Fibroblast of skin of right biceps (primary cell): ENCODE data around the gene DBH.

Source experiments
- DNase-seq: peaks from one replicate; pipeline ENCODE4 v3.0.0-alpha.2; 2013

Gene DBH

DNA sequence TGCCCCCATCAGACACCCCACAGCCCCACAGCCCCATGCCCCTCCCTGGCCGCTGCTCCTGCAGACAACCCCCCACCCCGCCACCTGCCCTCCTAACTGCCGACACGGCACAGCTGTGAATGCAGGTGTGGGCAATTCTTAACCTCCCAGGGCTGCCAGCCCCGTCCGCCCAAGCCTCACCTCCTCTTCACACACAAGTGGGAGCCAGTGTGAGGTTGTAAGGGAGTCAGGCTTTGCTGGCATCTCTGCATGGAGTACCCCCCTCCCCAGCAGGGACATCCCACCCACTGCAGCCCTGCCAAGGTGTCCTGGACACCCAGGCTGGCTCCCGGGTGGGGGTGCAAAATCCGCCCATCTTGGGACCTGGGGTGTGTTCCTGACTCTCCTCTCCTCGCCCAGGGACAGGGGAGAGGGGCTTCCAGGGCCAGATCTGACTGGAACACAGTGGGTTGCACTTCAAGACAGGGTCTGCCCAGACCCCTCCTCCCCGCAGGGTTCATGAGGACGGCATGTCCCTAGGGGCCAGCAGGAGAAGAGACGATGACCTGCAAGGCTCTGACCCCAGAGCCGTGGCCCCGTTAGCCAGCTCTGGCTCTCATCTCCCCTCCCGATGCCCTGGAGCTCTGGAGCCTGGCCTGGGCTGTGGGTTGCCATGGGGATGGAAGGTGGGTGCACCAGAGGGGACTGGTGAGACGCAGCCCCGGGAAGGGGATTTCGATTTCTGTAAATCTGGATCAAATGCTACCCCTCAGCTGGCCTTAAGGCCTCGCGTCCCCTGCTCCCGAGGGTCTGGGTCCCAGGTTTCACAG is 67.6 kb downstream of the DBH start:
- no peak for DNase-seq

DNA sequence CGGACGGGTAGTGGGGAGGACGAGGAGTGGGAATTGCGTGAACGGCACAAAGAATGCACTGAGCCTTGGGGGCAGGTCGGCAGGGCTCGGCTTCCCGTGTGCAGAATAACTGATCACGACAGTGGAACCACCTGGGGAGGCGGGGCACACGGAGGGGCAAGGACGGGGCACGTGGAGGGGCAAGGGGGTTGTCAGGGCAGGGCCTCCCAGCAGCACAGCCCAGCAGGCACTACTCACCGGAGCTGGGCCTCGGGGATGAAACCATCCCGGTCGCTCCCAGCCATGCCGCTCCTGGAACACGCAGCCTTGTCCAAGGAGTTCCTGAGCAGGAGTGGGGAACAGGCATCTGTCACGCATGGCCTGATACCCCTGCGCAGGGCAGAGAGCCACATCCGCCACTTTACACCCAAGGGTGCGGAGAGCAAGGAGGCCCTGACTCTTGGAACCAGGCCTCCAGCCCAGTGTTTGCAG is 68.6 kb downstream of the DBH start:
- no peak for DNase-seq

DNA sequence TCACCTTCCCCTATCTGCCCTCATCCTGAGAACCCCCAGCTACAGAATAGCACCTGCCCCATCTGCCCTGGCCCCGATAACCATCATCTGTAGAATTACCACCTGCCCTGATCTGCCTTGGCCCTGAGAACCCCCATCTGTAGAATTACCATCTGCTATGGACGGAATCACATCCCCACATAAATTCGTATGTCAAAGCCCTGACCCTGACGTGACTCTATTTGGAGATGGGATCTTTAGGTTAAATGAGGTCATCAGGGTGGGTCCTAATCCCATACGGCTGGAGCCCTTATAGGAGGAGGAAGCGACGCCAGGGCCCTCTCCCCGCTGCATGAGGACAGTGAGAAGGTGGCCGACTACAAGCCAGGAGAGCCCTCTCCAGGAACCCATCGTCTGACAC is 69.4 kb downstream of the DBH start:
- DNase-seq, result no peak

DNA sequence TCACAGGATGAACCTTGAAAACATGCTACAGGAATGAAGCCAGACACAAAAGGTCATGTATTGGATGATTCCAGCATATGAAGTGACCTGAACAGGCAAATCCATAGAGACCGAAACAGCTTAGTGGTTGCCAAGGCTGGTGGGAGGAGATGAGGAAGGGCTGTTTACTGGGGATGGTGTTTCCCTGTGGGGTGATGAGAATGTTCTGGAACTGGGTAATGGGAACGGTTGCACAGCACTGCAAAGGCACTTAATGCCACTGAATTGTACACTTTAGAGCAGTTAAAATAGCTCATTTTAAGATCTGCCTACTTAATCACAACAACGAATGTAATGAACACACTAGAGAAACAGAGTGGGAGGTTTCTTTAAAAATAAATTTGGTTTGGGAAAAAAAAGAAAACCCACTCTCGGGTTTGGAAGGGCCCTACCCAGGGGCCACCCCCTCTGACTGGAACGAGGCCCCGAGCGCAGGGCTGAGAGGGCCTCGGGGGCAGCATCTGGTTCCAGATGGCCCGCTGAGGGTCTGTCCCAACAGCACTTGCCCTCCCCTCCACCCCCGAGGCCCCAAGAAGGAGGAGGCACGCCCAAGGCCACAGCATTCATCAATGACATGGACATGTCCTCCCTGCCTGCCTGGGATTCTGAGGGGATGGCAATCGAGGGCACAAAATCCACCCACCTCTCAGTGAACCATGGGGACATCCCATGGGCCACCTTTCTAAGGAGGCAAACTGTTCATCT is 70.3 kb downstream of the DBH start:
- DNase-seq, result no peak

DNA sequence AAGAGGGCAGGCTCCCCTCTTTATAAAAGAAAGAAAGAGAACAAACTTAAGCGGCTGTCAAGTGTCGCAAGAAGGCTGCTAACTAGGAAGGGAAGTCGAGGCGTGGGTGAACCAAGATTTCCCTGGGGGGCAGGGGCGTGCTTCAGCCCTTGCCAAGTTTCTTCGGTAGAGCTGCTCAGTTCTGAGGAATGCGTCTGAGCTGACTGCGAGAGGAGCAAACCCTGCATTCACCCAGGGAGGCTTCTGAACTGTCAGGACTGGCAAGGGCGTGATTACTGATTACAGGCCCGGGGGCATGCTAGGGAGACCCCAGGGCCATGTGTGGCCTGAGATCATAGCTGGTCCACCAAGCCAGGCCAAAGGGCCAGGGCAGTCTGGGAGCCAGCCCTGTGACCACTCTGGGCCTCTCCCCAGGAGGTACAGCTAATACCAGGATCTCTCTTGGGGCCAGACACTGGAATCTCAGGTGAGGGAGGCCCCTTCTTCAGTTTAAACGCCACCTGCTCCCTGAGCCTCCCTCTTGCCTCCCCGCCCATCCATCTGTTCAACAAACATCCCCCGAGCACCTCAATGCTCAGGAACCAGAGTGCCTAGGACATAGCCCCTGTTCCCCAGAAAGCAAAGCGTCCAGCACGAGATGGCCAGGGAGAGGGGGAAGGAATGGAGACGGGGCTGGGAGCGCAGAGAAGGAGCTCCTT is 71.1 kb downstream of the DBH start:
- peak; percentile 71 for DNase-seq

DNA sequence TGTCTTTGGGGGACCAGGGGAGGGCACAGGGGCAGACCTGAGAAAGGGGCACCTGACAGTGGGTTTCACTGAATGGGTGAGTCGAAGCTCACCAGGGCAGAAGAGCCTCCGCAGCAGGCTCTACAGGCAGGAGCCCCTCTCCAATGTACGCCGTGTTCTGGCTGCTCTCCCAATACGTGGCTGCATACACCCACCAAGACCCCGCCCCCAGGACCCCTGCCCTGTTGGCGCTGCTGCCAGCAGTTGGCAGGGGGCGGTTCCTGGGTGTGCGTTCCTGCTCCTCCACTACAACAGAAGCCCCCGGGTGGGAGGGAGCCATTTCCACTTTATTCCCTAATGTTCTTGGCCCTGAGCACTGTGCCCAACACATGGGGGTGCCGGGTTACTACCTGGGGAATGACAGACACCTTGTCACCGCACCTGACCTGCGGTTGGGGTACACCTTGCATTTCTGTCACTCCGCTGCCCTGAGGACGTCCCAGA is 71.6 kb downstream of the DBH start:
- no peak for DNase-seq

DNA sequence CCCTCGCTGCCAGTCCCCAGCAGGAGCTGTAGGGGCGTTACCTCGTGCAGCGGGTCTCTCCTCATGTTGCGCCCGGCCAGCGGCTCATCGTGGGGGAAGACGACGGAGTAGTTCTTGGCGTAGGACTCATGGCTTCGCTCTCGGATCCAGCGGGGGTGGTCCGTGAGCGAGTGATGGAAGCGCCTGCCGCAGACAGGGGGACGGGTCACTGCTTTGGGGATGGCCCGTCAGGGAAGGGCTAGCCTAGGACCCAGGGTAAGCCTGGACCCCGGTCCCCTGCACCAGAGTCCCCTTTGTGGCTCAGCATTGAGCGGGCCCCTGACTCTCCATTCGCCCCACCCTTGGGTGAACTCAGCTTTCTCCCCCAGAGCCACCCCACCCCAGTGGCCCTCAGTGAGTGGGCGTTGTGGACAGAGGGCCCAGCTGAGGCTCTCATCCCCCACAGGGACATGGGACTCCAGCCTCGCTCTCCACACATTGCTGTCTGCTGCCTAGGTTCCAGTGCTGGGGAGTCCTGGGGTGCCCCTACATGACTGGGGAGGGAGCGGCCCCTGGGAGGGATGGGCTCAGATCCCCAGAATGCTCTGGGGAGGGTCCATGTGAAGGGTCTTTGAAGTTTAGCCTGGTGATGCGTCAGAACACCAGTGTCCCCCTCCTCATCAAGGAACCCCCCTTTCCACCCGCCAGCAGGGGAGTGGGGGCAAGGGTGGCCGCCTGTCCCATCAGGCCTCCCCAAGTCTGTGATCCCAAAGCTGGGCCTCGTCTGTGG is 72.3 kb downstream of the DBH start:
- DNase-seq, result no peak
